Body of pancreas (tissue), 4 donors: ENCODE measurements around the gene HOXA2. TPM values are rescaled to one million over a fixed set of nuclear protein-coding genes. Genes with fewer than 3 reads are reported as not detected.
A peak's percentile ranks its signal among the peaks of the same experiment; 100 is the strongest.

ENCODE experiments used
- ATAC-seq: fragments of 150-250 bp; one replicate; pipeline ENCODE4 v1.9.1; 2016
- DNase-seq, 4 donors: peaks; one replicate each; pipeline ENCODE4 v3.0.0-alpha.2; 2019
- H3K27ac ChIP-seq, 4 donors: fragments of 200-600 bp; sonication (generic); 1 replicate in 3 of 4; 2 replicates in 1 of 4; pipeline versions ENCODE4 v1.5.1 to v1.6.1; 2016 to 2019; ENCODE audit warnings: mild to moderate bottlenecking in 1 of 4, mixed read lengths in 1 of 4, moderate library complexity in 1 of 4
- H3K27me3 ChIP-seq, 2 donors: fragments of 200-600 bp; sonication (generic); one replicate each; pipeline ENCODE4 v1.6.0; 2016; ENCODE audit warnings: mild to moderate bottlenecking in 1 of 2
- H3K36me3 ChIP-seq, 2 donors: fragments of 200-600 bp; sonication (generic); replicated peaks in 1 of 2; 2 replicates each; pipeline ENCODE4 v1.5.1; 2016; ENCODE audit warnings: low read depth in 2 of 2; ENCODE audit not compliant: insufficient read depth in 1 of 2
- H3K4me1 ChIP-seq: fragments of 200-600 bp; sonication (generic); one replicate; pipeline ENCODE4 v1.6.0; 2016
- H3K4me3 ChIP-seq, 2 donors: fragments of 200-600 bp; sonication (generic); 1 replicate in 1 of 2; 2 replicates in 1 of 2; pipeline ENCODE4 v1.5.1; 2016 to 2019
- H3K9me3 ChIP-seq, 3 donors: fragments of 200-600 bp; sonication (generic); 1 replicate in 2 of 3; 2 replicates in 1 of 3; pipeline ENCODE4 v1.5.1; 2016
- CTCF ChIP-seq, 7 experiments: fragments of 450-650 bp in 4 of 7; fragments of 200-600 bp in 3 of 7; sonication (generic) in 3 of 7; IDR thresholded peaks; one replicate each; pipeline ENCODE4 v1.5.1; 2016 to 2019; ENCODE audit warnings: antibody characterized with exemption in 7 of 7
- POLR2A ChIP-seq, 3 donors: fragments of 450-650 bp; IDR thresholded peaks; one replicate each; pipeline ENCODE4 v1.6.1; 2016; ENCODE audit warnings: antibody characterized with exemption in 3 of 3, mild to moderate bottlenecking in 2 of 3
- WGBS, 2 donors: methylation state at CpG; one replicate each; pipeline ENCODE4 v1.1.5; 2017; 5-methylcytosine and 5-hydroxymethylcytosine counted together
- intact Hi-C: fragments of 100-400 bp; cut with DNase I; formaldehyde crosslinking; loops from one replicate; pipeline ENCODE4 v1.15.1; 2023
- total RNA-seq, 2 donors: library from RNA; depleted of rRNA; stranded (reverse); fragments of >200 nt; gene quantifications; one replicate each; pipeline ENCODE4 v1.1.0, GENCODE V29; 2016

HOXA2 gene
- total RNA-seq, 2 donors from 2014 or later: 0.66 TPM; not detected in 1

DNA sequence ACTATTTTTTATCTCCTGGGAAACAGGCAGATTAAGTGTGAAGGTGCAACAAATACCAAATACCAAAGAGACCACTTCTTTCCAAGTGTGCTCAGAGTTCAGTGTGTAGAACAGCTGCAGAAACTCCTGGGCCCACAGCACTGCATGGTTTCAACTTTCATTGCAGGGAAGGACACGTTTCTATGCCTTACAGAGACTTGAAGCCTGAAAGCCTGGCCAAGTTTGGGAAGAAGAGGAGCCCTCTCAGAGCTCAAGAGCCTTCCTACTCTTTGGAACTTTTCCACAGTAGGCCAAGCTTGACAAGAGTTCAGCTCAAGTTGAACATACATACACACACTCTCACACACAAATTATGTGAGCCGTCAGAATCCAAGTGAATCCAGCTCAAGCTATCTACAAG, 25.6 kb upstream of the HOXA2 start:
- no peak for ATAC-seq
- no peak overlapping the region for H3K4me3 ChIP-seq

DNA sequence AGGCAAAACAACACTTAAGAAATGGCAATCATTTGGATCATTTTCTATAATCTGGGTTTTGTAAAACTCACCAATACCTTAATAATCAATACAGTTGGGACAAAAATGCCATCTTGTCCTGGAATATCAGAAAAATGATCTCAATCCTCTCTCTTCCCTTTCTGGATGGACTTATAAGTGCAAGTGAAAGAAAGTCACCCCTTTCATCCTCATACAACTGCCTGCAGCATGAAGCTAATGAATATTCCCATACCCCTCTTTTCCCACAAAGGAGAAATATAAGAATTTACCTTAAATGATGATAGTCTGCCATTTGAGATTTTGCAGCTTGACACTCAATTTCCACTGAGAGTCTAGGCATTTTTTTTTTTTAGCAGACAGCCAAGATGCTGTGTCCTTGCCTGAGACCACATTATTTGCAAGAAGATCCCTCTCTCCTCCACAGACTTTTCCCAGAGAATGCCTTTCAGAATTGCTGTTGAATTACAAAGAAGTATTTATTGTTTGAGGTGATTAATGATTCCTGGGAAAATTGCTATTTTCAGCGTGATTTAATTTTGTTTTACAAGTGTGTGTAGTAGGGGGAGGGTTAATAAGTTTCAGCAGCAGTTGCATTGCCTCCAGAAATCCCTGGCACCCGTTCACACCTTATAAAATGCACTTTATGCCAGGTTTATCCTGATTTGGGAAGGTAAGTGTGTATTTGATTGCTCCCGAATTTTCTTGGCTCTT, 24.3 kb upstream of the HOXA2 start:
- H3K4me3 ChIP-seq: no peak overlapping the region
- intact Hi-C loops: no loop called here
- no peak for ATAC-seq
- DNase-seq: no peak
- WGBS, 2 donors: 10 to 19% methylated on average over 3 of the region's 3 CpGs
- TF ChIP-seq CTCF (IDR thresholded peaks at IDR 0.05) (no peak), POLR2A (IDR thresholded peaks at IDR 0.05) (no peak)
- H3K9me3 ChIP-seq: no peaks in the 10 kb centered on the region
- peaks cover 0 to 58% of the 10 kb centered on the region in 2 donors for H3K27me3 ChIP-seq
- no peaks in the 10 kb centered on the region for H3K36me3 ChIP-seq
- peaks cover 16% of the 10 kb centered on the region for H3K4me1 ChIP-seq
- H3K27ac ChIP-seq: no peak overlapping the region

More for the DNA sequence above, 25.6 kb upstream of the HOXA2 start:
- Histone ChIP-seq H3K27me3 (peaks cover 0 to 47% of the 10 kb centered on the region in 2 donors), H3K27ac (no peak overlapping the region), H3K9me3 (no peaks in the 10 kb centered on the region), H3K36me3 (no peaks in the 10 kb centered on the region), H3K4me1 (peaks cover 10% of the 10 kb centered on the region)
- no peak for DNase-seq
- intact Hi-C loops: no loop called here
- WGBS, 2 donors: 23 to 39% methylated on average over 2 of the region's 2 CpGs
- TF ChIP-seq CTCF (IDR thresholded peaks at IDR 0.05): no peak
- no peak for TF ChIP-seq POLR2A (IDR thresholded peaks at IDR 0.05)

DNA sequence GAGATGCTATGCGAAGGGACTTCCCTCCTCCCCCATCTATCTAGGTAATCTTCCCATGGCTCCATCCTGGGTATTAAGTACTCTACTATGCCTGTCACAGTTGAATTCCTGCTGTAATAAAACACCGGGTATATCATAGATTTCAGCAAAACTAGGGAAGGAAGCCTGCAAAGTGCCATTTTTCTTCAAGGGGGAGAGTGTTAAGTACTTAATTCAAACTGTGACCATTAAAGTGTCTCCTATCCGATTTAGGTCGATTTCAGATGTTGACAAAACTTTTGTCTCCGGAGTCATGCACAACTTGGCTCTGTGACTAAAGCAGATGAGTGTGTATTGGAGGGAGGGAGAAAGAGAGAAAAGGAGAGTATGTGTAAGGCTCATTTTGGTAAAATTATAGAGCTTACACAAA, 23.5 kb upstream of the HOXA2 start:
- Histone ChIP-seq H3K27me3 (peaks cover 0 to 52% of the 10 kb centered on the region in 2 donors), H3K36me3 (no peaks in the 10 kb centered on the region), H3K4me3 (no peak overlapping the region), H3K27ac (no peak overlapping the region), H3K9me3 (no peaks in the 10 kb centered on the region), H3K4me1 (peaks cover 14% of the 10 kb centered on the region)
- intact Hi-C loops: no loop called here
- DNase-seq: no peak
- no peak for ATAC-seq
- 8 to 23% methylated on average over 5 of the region's 5 CpGs for WGBS, 2 donors
- TF ChIP-seq POLR2A (IDR thresholded peaks at IDR 0.05) (no peak), CTCF (IDR thresholded peaks at IDR 0.05) (no peak)

- peaks cover 0 to 53% of the 10 kb centered on the region in 2 donors for H3K27me3 ChIP-seq
- no peak for TF ChIP-seq POLR2A (IDR thresholded peaks at IDR 0.05)
- peaks cover 7% of the 10 kb centered on the region for H3K4me1 ChIP-seq
- H3K9me3 ChIP-seq: no peaks in the 10 kb centered on the region
- intact Hi-C loops: no loop called here
- DNase-seq (no peak), ATAC-seq (no peak)
- no peak overlapping the region for H3K4me3 ChIP-seq
- 19 to 30% methylated on average over 6 to 8 of the region's 8 CpGs for WGBS, 2 donors
- H3K27ac ChIP-seq: no peak overlapping the region
- H3K36me3 ChIP-seq: no peaks in the 10 kb centered on the region
Measured at GRCh38 chr7:27124902-27125689, 22.6 kb upstream of the HOXA2 start.

GRCh38 chr7:27124096-27124901, 21.8 kb upstream of the HOXA2 start:
- Histone ChIP-seq H3K9me3 (no peaks in the 10 kb centered on the region), H3K27me3 (peaks cover 0 to 47% of the 10 kb centered on the region in 2 donors), H3K27ac (peak overlapping the region in 1 of 4 donors; percentile 21), H3K4me1 (peaks cover 7% of the 10 kb centered on the region), H3K4me3 (no peak overlapping the region), H3K36me3 (no peaks in the 10 kb centered on the region)
- WGBS, 2 donors: 19 to 29% methylated on average over 26 to 43 of the region's 43 CpGs
- DNase-seq (no peak), ATAC-seq (peak; percentile 20)
- TF ChIP-seq CTCF (IDR thresholded peaks at IDR 0.05) (no peak), POLR2A (IDR thresholded peaks at IDR 0.05) (no peak)
- intact Hi-C loops: no loop called here
